ENCODE measurements around the gene RPL19.

RPL19 gene

DNA sequence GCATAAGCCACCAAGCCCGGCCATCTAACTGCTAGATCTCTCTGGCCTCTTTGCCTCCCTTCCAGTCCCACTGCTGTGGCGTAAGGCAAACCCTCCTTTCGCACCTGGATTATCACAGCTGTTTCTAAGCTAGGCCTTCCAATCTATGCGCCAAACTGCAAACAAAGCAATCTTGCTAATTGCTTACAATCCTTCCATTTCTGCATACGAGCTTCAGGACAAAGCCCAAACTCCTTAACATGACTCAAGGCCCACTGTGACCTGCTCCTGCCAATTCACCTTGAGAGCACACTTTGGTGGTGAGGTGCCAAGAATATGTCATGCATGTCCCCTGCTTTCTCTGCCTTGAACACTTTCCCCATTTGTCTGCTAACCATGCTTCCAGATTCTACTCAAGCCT lies 28.1 kb upstream of the RPL19 start:
- H3K27me3 ChIP-seq (ENCODE audit: control insufficient read depth, insufficient read depth, low read length, poor library complexity, severe bottlenecking) = peaks cover 5% of the 10 kb centered on the region
- 90 to 92% methylated on average over 5 of the region's 5 CpGs for WGBS, 2 experiments
- H3K4me1 ChIP-seq (ENCODE audit: control insufficient read depth, insufficient read depth, low read length) = peaks cover 5% of the 10 kb centered on the region
- no peak overlapping the region for H3K4me3 ChIP-seq (ENCODE audit: insufficient read depth, low read depth, low read length)
- no peak overlapping the region for H3K27ac ChIP-seq (ENCODE audit: insufficient read depth, low read depth, low read length, poor library complexity, severe bottlenecking)
- no peaks in the 10 kb centered on the region for H3K36me3 ChIP-seq (ENCODE audit: control insufficient read depth, insufficient read depth, low read length)
- H3K9me3 ChIP-seq (ENCODE audit: control insufficient read depth, low read length) = no peaks in the 10 kb centered on the region

DNA sequence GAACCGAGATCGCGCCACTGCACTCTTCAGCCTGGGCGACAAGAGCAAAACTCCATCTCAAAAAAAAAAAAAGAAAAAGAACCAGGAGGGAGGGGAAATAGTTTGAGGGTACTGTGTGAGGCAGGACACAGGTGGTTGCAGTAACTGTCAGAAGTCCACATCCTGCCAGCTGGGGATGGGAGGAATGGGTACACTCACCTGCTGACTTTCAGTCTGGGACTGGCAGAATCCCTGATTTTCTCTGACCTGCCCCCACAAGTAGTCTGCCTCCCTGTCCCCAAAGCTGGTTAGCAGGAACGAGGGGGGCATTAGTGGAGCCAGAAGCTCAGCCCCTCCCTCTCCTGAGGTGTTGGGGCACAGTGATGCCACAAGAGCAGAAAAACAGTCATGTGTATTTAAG lies 27.0 kb upstream of the RPL19 start:
- H3K36me3 ChIP-seq (ENCODE audit: control insufficient read depth, insufficient read depth, low read length) = peaks cover 2% of the 10 kb centered on the region
- peaks cover 3% of the 10 kb centered on the region for H3K4me1 ChIP-seq (ENCODE audit: control insufficient read depth, insufficient read depth, low read length)
- H3K4me3 ChIP-seq (ENCODE audit: insufficient read depth, low read depth, low read length) = no peak overlapping the region
- H3K27ac ChIP-seq (ENCODE audit: insufficient read depth, low read depth, low read length, poor library complexity, severe bottlenecking) = no peak overlapping the region
- 89 to 90% methylated on average over 5 of the region's 5 CpGs for WGBS, 2 experiments
- H3K27me3 ChIP-seq (ENCODE audit: control insufficient read depth, insufficient read depth, low read length, poor library complexity, severe bottlenecking) = no peaks in the 10 kb centered on the region
- H3K9me3 ChIP-seq (ENCODE audit: control insufficient read depth, low read length) = no peaks in the 10 kb centered on the region

DNA sequence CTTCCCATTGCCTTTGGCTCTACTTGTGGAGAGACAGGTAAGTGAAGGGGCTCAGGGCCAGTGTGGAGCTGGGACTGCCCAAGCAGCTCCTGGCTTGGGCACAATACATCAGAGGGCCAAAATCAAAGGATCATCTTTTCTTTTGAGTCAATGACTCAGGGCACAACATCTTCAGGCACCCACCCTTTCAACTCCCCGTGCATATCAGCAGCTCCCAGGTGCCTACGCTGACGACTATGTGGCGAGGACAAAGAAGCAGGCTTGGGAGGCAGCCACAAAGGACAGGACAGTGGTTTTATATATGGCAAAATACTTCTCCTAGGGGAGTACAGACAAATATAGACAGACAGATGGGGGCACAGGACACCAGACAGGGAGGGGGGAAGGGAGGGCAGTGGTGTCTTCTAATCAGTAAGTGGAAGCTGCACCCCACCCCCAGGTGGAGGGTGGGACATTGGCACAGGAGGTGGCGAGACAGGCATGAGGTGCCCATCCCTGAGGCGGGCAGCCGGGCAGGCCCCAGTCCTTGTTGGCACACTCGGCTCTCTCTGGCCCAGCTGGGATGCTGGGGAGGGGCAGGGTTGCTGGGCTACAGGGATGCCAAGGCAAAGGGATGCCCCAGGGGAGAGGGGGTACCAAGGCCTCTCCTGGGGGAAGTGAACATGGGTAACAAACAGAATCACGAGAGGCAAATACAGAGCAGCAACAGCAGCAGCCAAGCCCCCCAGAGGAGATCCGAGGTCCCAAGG lies 26.4 kb upstream of the RPL19 start:
- Histone ChIP-seq H3K4me1 (ENCODE audit: control insufficient read depth, insufficient read depth, low read length) (peaks cover 3% of the 10 kb centered on the region), H3K27me3 (ENCODE audit: control insufficient read depth, insufficient read depth, low read length, poor library complexity, severe bottlenecking) (no peaks in the 10 kb centered on the region), H3K9me3 (ENCODE audit: control insufficient read depth, low read length) (no peaks in the 10 kb centered on the region), H3K4me3 (ENCODE audit: insufficient read depth, low read depth, low read length) (no peak overlapping the region), H3K27ac (ENCODE audit: insufficient read depth, low read depth, low read length, poor library complexity, severe bottlenecking) (no peak overlapping the region), H3K36me3 (ENCODE audit: control insufficient read depth, insufficient read depth, low read length) (peaks cover 3% of the 10 kb centered on the region)
- 81 to 88% methylated on average over 10 of the region's 10 CpGs for WGBS, 2 experiments

DNA sequence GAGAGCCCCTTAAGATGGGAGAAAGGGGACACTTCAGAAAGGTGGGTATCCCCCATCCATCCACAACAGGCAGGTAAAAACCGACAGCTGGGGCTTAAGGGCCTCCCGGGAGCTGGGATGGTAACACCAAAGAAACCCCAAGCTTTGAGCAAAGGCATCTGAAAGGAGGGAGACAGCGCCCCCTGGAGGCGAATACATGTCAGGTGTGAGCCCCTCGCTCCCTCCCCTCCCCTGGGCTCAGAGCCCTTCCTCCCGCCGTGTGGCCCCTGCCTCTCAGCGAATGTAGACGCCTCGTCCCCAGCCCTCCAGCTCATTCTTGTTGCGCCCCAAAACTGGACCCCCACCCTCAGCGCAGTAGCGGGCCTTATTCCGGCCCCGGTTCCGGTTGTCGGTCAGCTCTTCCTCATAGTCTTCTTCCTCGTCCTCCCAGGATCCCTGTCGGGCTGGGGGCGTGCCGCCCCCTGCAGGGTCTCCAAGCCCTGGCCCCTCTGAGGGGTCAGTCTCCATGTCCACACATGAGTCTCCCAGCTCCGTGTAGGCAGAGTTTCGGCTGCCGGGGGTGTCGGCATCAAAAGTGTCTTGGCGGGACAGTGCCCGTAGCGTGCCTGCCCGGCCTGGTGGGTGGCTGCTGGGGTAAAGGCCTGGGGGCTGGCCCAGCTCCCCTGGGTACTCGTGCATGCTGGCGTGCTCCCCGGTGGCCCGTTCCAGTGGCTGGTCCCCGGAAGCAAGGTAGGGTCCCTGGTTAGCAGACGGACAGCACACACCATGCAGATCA lies 25.0 kb upstream of the RPL19 start:
- H3K9me3 ChIP-seq (ENCODE audit: control insufficient read depth, low read length) = no peaks in the 10 kb centered on the region
- peaks cover 3% of the 10 kb centered on the region for H3K36me3 ChIP-seq (ENCODE audit: control insufficient read depth, insufficient read depth, low read length)

DNA sequence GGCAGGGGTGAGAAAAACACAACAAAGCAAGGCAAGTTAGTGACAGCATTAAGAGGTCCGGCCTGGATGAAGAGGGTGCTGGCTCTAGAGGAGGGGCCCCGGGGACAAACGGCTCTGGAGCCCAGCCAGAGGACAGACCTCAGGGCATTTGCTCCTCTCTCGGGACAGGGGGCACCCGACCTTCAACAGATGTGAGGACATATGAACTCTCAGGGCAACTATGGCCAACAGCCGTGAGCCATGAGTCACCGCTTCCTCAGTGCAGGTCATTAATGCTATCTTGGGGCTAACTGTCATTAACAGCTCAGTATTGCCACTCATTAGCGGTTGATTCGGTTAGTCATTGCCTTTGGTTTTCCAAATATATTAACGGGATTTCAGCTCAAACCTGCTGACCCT lies 24.4 kb upstream of the RPL19 start:
- no peaks in the 10 kb centered on the region for H3K27me3 ChIP-seq (ENCODE audit: control insufficient read depth, insufficient read depth, low read length, poor library complexity, severe bottlenecking)
- H3K4me1 ChIP-seq (ENCODE audit: control insufficient read depth, insufficient read depth, low read length) = peaks cover 3% of the 10 kb centered on the region
- no peak overlapping the region for H3K27ac ChIP-seq (ENCODE audit: insufficient read depth, low read depth, low read length, poor library complexity, severe bottlenecking)
- no peaks in the 10 kb centered on the region for H3K9me3 ChIP-seq (ENCODE audit: control insufficient read depth, low read length)
- peaks cover 3% of the 10 kb centered on the region for H3K36me3 ChIP-seq (ENCODE audit: control insufficient read depth, insufficient read depth, low read length)
- WGBS, 2 experiments = 91 to 92% methylated on average over 10 of the region's 10 CpGs
- H3K4me3 ChIP-seq (ENCODE audit: insufficient read depth, low read depth, low read length) = no peak overlapping the region

More for the DNA sequence above, 25.0 kb upstream of the RPL19 start:
- Histone ChIP-seq H3K27me3 (ENCODE audit: control insufficient read depth, insufficient read depth, low read length, poor library complexity, severe bottlenecking) (no peaks in the 10 kb centered on the region), H3K4me1 (ENCODE audit: control insufficient read depth, insufficient read depth, low read length) (peaks cover 3% of the 10 kb centered on the region), H3K27ac (ENCODE audit: insufficient read depth, low read depth, low read length, poor library complexity, severe bottlenecking) (no peak overlapping the region), H3K4me3 (ENCODE audit: insufficient read depth, low read depth, low read length) (no peak overlapping the region)
- 61 to 63% methylated on average over 35 of the region's 35 CpGs for WGBS, 2 experiments

DNA sequence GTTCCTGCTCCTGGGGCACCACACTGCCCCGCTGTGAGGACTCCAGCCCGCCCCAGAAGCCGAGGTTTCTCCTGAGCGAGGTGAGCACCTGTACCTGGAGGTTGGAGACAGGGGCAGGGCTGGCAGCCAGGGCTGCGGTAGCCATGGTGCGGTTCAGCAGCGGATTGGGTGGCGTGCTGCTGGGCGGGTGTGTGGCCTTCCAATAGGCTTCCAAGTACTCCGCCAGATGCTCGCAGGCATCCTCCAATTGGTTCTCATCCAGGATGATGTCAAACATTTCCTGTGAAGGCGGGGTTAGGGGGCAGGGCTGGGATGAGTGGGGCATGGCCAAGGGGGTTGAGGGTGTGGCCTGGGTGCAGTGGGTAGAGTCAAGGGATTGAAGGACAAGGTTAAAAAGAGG lies 22.8 kb upstream of the RPL19 start:
- WGBS, 2 experiments = 85 to 88% methylated on average over 12 of the region's 12 CpGs
- Histone ChIP-seq H3K4me3 (ENCODE audit: insufficient read depth, low read depth, low read length) (no peak overlapping the region), H3K9me3 (ENCODE audit: control insufficient read depth, low read length) (no peaks in the 10 kb centered on the region), H3K36me3 (ENCODE audit: control insufficient read depth, insufficient read depth, low read length) (peaks cover 3% of the 10 kb centered on the region), H3K27me3 (ENCODE audit: control insufficient read depth, insufficient read depth, low read length, poor library complexity, severe bottlenecking) (no peaks in the 10 kb centered on the region), H3K27ac (ENCODE audit: insufficient read depth, low read depth, low read length, poor library complexity, severe bottlenecking) (no peak overlapping the region), H3K4me1 (ENCODE audit: control insufficient read depth, insufficient read depth, low read length) (peaks cover 3% of the 10 kb centered on the region)

DNA sequence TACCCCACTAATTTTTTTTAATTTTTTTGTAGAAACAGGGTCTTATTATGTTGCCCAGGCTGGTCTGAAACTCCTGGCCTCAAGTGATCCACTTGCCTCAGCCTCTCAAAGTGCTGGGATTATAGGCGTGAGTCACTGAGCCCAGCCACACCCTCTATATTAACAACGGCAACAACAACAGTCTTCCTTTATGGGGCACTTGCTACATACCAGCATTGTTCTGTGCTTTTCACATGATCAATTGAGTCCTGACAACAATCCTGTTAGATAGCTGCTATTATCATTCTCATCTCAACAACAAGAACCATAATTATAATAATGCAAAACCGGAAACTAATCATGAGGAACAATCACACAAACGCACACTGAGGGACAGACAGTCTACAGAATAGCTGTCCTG lies 21.5 kb upstream of the RPL19 start:
- Histone ChIP-seq H3K4me3 (ENCODE audit: insufficient read depth, low read depth, low read length) (no peak overlapping the region), H3K9me3 (ENCODE audit: control insufficient read depth, low read length) (no peaks in the 10 kb centered on the region), H3K4me1 (ENCODE audit: control insufficient read depth, insufficient read depth, low read length) (peaks cover 3% of the 10 kb centered on the region), H3K27ac (ENCODE audit: insufficient read depth, low read depth, low read length, poor library complexity, severe bottlenecking) (no peak overlapping the region), H3K27me3 (ENCODE audit: control insufficient read depth, insufficient read depth, low read length, poor library complexity, severe bottlenecking) (no peaks in the 10 kb centered on the region), H3K36me3 (ENCODE audit: control insufficient read depth, insufficient read depth, low read length) (peaks cover 10% of the 10 kb centered on the region)
- 92 to 98% methylated on average over 4 of the region's 4 CpGs for WGBS, 2 experiments

DNA sequence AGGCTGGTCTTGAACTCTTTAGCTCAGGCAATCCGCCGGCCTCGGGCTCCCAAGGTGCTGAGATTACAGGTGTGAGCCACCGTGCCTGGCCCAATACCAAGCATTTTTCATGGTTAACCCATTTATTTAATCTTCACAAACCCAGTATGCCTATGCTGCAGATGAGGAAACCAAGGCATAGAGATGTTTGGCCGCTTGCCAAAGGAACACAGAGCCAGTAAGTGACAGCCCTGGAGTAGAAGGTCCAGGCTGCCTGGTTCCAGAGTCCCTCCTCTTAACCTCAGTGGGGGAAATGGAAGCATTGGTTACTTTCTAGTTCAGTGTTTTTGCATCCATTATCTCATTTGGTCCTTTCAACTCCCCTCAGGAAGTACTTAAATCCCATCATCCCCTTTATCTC lies 18.8 kb upstream of the RPL19 start:
- no peaks in the 10 kb centered on the region for H3K27me3 ChIP-seq (ENCODE audit: control insufficient read depth, insufficient read depth, low read length, poor library complexity, severe bottlenecking)
- H3K27ac ChIP-seq (ENCODE audit: insufficient read depth, low read depth, low read length, poor library complexity, severe bottlenecking) = no peak overlapping the region
- H3K9me3 ChIP-seq (ENCODE audit: control insufficient read depth, low read length) = no peaks in the 10 kb centered on the region
- H3K36me3 ChIP-seq (ENCODE audit: control insufficient read depth, insufficient read depth, low read length) = peaks cover 20% of the 10 kb centered on the region
- no peak overlapping the region for H3K4me3 ChIP-seq (ENCODE audit: insufficient read depth, low read depth, low read length)
- no peaks in the 10 kb centered on the region for H3K4me1 ChIP-seq (ENCODE audit: control insufficient read depth, insufficient read depth, low read length)
- 95 to 97% methylated on average over 5 of the region's 5 CpGs for WGBS, 2 experiments

DNA sequence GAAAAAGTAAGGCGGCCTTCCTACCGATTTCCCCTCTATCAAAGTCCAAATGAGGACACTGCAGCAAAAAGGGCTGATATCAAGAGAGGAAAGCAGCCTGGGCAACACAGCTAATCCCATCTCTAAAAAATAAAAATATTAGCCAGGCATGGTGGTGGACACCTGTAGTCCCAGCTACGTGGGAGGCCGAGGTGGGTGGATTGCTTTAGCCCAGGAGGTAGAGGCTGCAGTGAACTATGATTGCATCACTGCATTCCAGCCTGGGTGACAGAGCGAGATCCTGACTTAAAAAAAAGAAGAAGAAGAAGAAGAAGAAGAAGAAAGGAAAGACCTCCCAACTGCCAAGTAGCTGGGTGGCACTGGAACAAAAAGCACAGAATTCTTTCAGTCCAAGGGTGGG lies 17.0 kb upstream of the RPL19 start:
- Histone ChIP-seq H3K4me1 (ENCODE audit: control insufficient read depth, insufficient read depth, low read length) (no peaks in the 10 kb centered on the region), H3K27me3 (ENCODE audit: control insufficient read depth, insufficient read depth, low read length, poor library complexity, severe bottlenecking) (no peaks in the 10 kb centered on the region), H3K36me3 (ENCODE audit: control insufficient read depth, insufficient read depth, low read length) (peaks cover 33% of the 10 kb centered on the region), H3K4me3 (ENCODE audit: insufficient read depth, low read depth, low read length) (no peak overlapping the region), H3K9me3 (ENCODE audit: control insufficient read depth, low read length) (no peaks in the 10 kb centered on the region), H3K27ac (ENCODE audit: insufficient read depth, low read depth, low read length, poor library complexity, severe bottlenecking) (no peak overlapping the region)
- 88 to 92% methylated on average over 5 of the region's 5 CpGs for WGBS, 2 experiments

DNA sequence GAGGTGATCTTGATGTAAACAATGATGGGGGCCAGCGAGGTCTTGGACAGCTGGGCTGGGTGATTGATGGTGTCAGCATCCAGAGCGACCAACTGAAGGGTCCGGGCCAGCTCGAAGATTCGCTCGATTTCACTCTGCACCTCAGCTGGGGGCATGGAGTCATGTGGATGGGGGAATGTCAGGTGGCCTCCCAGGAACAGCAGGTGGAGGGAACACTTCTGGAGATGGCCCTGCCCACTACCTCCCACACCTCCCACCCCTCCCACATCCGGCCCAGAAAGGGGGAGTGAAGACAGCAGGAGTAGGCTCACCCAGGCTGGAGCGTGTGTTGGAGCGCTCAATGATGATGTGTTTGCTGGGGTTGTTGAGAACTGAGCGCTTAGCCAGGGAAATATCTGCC lies 16.4 kb upstream of the RPL19 start:
- Histone ChIP-seq H3K27me3 (ENCODE audit: control insufficient read depth, insufficient read depth, low read length, poor library complexity, severe bottlenecking) (no peaks in the 10 kb centered on the region), H3K27ac (ENCODE audit: insufficient read depth, low read depth, low read length, poor library complexity, severe bottlenecking) (no peak overlapping the region), H3K36me3 (ENCODE audit: control insufficient read depth, insufficient read depth, low read length) (peaks cover 31% of the 10 kb centered on the region), H3K9me3 (ENCODE audit: control insufficient read depth, low read length) (no peaks in the 10 kb centered on the region), H3K4me3 (ENCODE audit: insufficient read depth, low read depth, low read length) (no peak overlapping the region), H3K4me1 (ENCODE audit: control insufficient read depth, insufficient read depth, low read length) (no peaks in the 10 kb centered on the region)
- 94 to 96% methylated on average over 10 of the region's 10 CpGs for WGBS, 2 experiments

All from ectodermal cell (in vitro differentiated cells).